Calu3 (cell line): ENCODE data around the gene GOLGA7B. TPM values are rescaled to one million over a fixed set of nuclear protein-coding genes. Genes with fewer than 3 reads are reported as not detected.
A peak's percentile ranks its signal among the peaks of the same experiment; 100 is the strongest.

Experiments used
- BruUV-seq: library from RNA; stranded (reverse); fragments of 400-500 nt; replicated peaks from 2 replicates; lab custom pipeline; 2021; lab: Mats Ljungman, UMichigan
- CTCF ChIA-PET: fragments of 300-600 bp; sonication (Branson Sonifier 250); formaldehyde crosslinking; loops from one replicate; lab custom pipeline; 2022; ENCODE audit warnings: antibody characterized with exemption; lab: Charles Lee
- DNase-seq: peaks from one replicate; pipeline ENCODE4 v3.0.0; 2022
- H3K27ac Mint-ChIP-seq: one replicate; pipeline ENCODE4 v1.8.0; 2022; ENCODE audit warnings: mixed read lengths; ENCODE audit not compliant: unreplicated experiment
- H3K27me3 Mint-ChIP-seq: one replicate; pipeline ENCODE4 v1.8.0; 2022; ENCODE audit warnings: mixed read lengths; ENCODE audit not compliant: unreplicated experiment
- H3K36me3 Mint-ChIP-seq: one replicate; pipeline ENCODE4 v1.8.0; 2022; ENCODE audit warnings: mild to moderate bottlenecking, moderate library complexity, mixed read lengths; ENCODE audit not compliant: insufficient read depth, unreplicated experiment
- H3K4me1 Mint-ChIP-seq: one replicate; pipeline ENCODE4 v1.8.0; 2022; ENCODE audit warnings: mild to moderate bottlenecking, low read depth, mixed read lengths; ENCODE audit not compliant: unreplicated experiment
- H3K4me3 Mint-ChIP-seq: one replicate; pipeline ENCODE4 v1.8.0; 2022; ENCODE audit warnings: mild to moderate bottlenecking, low read depth, moderate library complexity, mixed read lengths; ENCODE audit not compliant: unreplicated experiment
- H3K9me3 Mint-ChIP-seq: one replicate; pipeline ENCODE4 v1.8.0; 2022; ENCODE audit warnings: low read depth, mixed read lengths; ENCODE audit not compliant: unreplicated experiment
- CTCF ChIP-seq: fragments of 200-600 bp; IDR thresholded peaks from one replicate; pipeline ENCODE4 v1.8.0; 2022; ENCODE audit warnings: antibody characterized with exemption; ENCODE audit not compliant: unreplicated experiment
- intact Hi-C: fragments of 100-400 bp; cut with micrococcal nuclease; formaldehyde crosslinking; loops from one replicate; pipeline ENCODE4 v1.10.0; 2022; ENCODE audit not compliant: unreplicated experiment
- total RNA-seq: library from RNA; stranded (reverse); gene quantifications from 2 replicates; pipeline ENCODE4 v1.2.3, GENCODE V29; 2022

The GOLGA7B gene
- total RNA-seq, 1 experiment from 2014 or later = 1.0 TPM

- Mint-ChIP-seq H3K27ac (no peak overlapping the region), H3K36me3 (peaks cover 6% of the 10 kb centered on the region), H3K4me1 (peaks cover 23% of the 10 kb centered on the region), H3K9me3 (no peaks in the 10 kb centered on the region), H3K4me3 (no peak overlapping the region), H3K27me3 (no peaks in the 10 kb centered on the region)
- CTCF ChIA-PET = interaction anchor here (0.6 kb wide), 1 partner anchor 139 kb away, joined by 4 read pairs; no protein-coding TSS in a partner anchor
- BruUV-seq = no TSS peak
- no peak for DNase-seq
- no peak for TF ChIP-seq CTCF
- intact Hi-C loops = no loop called here
Measured at GRCh38 chr10:97879241-97879640, 29.6 kb downstream of the GOLGA7B start.

GRCh38 chr10:97880109-97880508 is 30.5 kb downstream of the GOLGA7B start:
- no peak overlapping the region for H3K27ac Mint-ChIP-seq
- H3K27me3 Mint-ChIP-seq = no peaks in the 10 kb centered on the region
- no TSS peak for BruUV-seq
- no peak overlapping the region for H3K4me3 Mint-ChIP-seq
- H3K9me3 Mint-ChIP-seq = no peaks in the 10 kb centered on the region
- peaks cover 23% of the 10 kb centered on the region for H3K4me1 Mint-ChIP-seq
- DNase-seq = no peak
- H3K36me3 Mint-ChIP-seq = peaks cover 6% of the 10 kb centered on the region
- CTCF ChIA-PET = no interaction called here
- intact Hi-C loops = no loop called here
- TF ChIP-seq CTCF = no peak

GRCh38 chr10:97882142-97883091 is 32.8 kb downstream of the GOLGA7B start:
- Mint-ChIP-seq H3K4me1 (peaks cover 23% of the 10 kb centered on the region), H3K27me3 (no peaks in the 10 kb centered on the region), H3K4me3 (peak overlapping the region; percentile 40), H3K9me3 (no peaks in the 10 kb centered on the region), H3K27ac (peak overlapping the region; percentile 81), H3K36me3 (peaks cover 6% of the 10 kb centered on the region)
- no peak for TF ChIP-seq CTCF
- intact Hi-C loops = no loop called here
- BruUV-seq = no TSS peak
- peak; percentile 89 for DNase-seq
- CTCF ChIA-PET = interaction anchor here (0.6 to 1.2 kb wide), 3 partner anchors 13 to 163 kb away, joined by 3 to 6 read pairs (median 4); no protein-coding TSS in a partner anchor

- no peak overlapping the region for H3K27ac Mint-ChIP-seq
- H3K9me3 Mint-ChIP-seq = no peaks in the 10 kb centered on the region
- no peak for DNase-seq
- H3K4me1 Mint-ChIP-seq = peaks cover 28% of the 10 kb centered on the region
- intact Hi-C loops = no loop called here
- BruUV-seq = no TSS peak
- CTCF ChIA-PET = no interaction called here
- H3K4me3 Mint-ChIP-seq = no peak overlapping the region
- no peak for TF ChIP-seq CTCF
- peaks cover 6% of the 10 kb centered on the region for H3K36me3 Mint-ChIP-seq
- H3K27me3 Mint-ChIP-seq = no peaks in the 10 kb centered on the region
Measured at GRCh38 chr10:97883092-97883485, 33.4 kb downstream of the GOLGA7B start.
